Measurements from ENCODE around the gene ATP6V0B. TPM values are rescaled to one million over a fixed set of nuclear protein-coding genes. Genes with fewer than 3 reads are reported as not detected.

Gene ATP6V0B
- total RNA-seq, result 100 to 1,000 TPM; 108 to 154 TPM

- Histone ChIP-seq H3K27ac (peak within 1 kb of the TSS; percentile 95 to 97), H3K36me3 (peaks cover 28% of the 10 kb centered on the region), H3K4me1 (peaks cover 3 to 57% of the 10 kb centered on the region in 2 donors), H3K9me3 (no peaks in the 10 kb centered on the region), H3K27me3 (no peaks in the 10 kb centered on the region), H3K4me3 (peak within 1 kb of the TSS; percentile 96)
- peak; percentile 98 for DNase-seq (ENCODE audit: low spot score)
- peak in 1 of 2 donors; percentile 46 for TF ChIP-seq CTCF (IDR thresholded peaks at IDR 0.05)
These were observed at the start of gene ATP6V0B for GRCh38 chr1:43974443-43975248. Gene ATP6V0B (plus strand): TSS chr1:43974960. CDS start chr1:43975041, 81 bp downstream.

- DNase-seq (ENCODE audit: low spot score), result no peak
- Histone ChIP-seq H3K4me1 (no peaks in the 10 kb centered on the region), H3K27ac (no peak overlapping the region), H3K36me3 (no peaks in the 10 kb centered on the region), H3K4me3 (no peak overlapping the region), H3K27me3 (no peaks in the 10 kb centered on the region), H3K9me3 (no peaks in the 10 kb centered on the region)
- TF ChIP-seq CTCF (IDR thresholded peaks at IDR 0.05), result no peak
These were observed 48.9 kb upstream of the ATP6V0B start for GRCh38 chr1:43925846-43926245.

- TF ChIP-seq CTCF (IDR thresholded peaks at IDR 0.05), result peak; percentile 18 to 32
- Histone ChIP-seq H3K4me3 (no peak overlapping the region), H3K27ac (no peak overlapping the region), H3K27me3 (peaks cover 0 to 3% of the 10 kb centered on the region in 2 donors), H3K4me1 (peaks cover 0 to 21% of the 10 kb centered on the region in 2 donors), H3K9me3 (no peaks in the 10 kb centered on the region), H3K36me3 (no peaks in the 10 kb centered on the region)
- no peak for DNase-seq (ENCODE audit: low spot score)
These were observed 44.4 kb upstream of the ATP6V0B start for GRCh38 chr1:43930168-43930948.

GRCh38 chr1:43930949-43931275 lies 43.8 kb upstream of the ATP6V0B start:
- Histone ChIP-seq H3K4me1 (peaks cover 0 to 23% of the 10 kb centered on the region in 2 donors), H3K36me3 (no peaks in the 10 kb centered on the region), H3K9me3 (no peaks in the 10 kb centered on the region), H3K27me3 (peaks cover 0 to 3% of the 10 kb centered on the region in 2 donors), H3K27ac (no peak overlapping the region), H3K4me3 (no peak overlapping the region)
- TF ChIP-seq CTCF (IDR thresholded peaks at IDR 0.05), result no peak
- no peak for DNase-seq (ENCODE audit: low spot score)

DNA sequence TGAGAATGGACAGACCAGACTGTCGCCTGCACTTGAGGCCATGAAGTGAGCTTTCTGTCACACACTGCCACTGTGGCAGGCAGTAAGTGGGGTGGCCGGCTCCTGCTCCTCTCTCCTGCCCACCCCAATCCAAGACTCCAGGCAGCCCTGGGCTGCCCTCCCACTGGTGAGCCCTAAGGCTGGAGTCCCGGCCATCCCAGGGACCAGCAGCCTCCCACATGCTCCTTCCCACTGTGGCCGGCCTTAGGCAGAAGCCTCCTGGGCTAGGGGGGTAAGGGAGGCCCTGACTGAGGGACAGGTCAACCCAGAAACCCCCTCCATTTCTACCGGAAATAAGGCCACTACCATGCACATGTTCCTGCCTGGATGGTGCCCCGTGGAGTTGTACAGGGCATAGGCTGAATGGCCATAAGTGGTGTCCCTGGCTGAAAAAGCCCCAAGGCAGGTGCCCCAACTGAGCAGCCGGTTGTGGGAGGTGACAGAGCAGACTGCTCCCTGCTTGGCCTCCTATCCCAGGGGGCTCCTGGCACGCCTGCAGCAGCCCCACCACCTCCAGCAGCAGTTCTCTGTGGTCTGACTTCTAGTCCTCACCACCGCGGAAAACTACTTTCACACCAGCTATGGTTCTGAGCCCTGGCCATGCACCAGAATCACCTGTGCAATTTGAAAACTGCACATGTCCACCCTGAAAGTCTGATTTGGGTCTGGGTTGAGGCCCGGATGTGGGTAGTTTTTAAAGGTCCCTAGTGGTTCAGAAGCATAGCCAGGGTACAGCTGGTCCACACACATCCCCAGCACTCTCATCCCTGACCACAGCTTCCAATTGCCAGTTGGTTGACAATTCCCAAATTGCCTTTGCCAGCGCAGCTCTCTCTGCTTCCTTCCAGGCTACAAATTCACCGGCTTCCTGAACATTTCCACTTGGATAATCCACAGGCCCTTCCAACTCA lies 42.8 kb upstream of the ATP6V0B start:
- no peaks in the 10 kb centered on the region for H3K9me3 ChIP-seq
- H3K27ac ChIP-seq, result no peak overlapping the region
- H3K4me1 ChIP-seq, result peaks cover 0 to 31% of the 10 kb centered on the region in 2 donors
- no peak for DNase-seq (ENCODE audit: low spot score)
- no peak overlapping the region for H3K4me3 ChIP-seq
- peaks cover 0 to 3% of the 10 kb centered on the region in 2 donors for H3K27me3 ChIP-seq
- no peaks in the 10 kb centered on the region for H3K36me3 ChIP-seq
- TF ChIP-seq CTCF (IDR thresholded peaks at IDR 0.05), result no peak

All from right atrium auricular region (tissue), 2 donors.